Small intestine (tissue), 7 donors: ENCODE results near the gene WLS. TPM values are rescaled to one million over a fixed set of nuclear protein-coding genes. Genes with fewer than 3 reads are reported as not detected.
A peak's percentile ranks its signal among the peaks of the same experiment; 100 is the strongest.

ENCODE experiments used
- DNase-seq, 2 donors: peaks; one replicate each; pipeline versions ENCODE4 v3.0.0 to v3.0.0-alpha.2; 2013
- FAIRE-seq: peaks from 2 replicates; lab custom pipeline; 2012; peaks lifted over from hg19 to GRCh38; lab: Jason Lieb, UNC
- H3K27ac ChIP-seq, 3 donors: one replicate each; pipeline ENCODE4 v1.5.1; 2013; ENCODE audit warnings: low read length in 2 of 3, mild to moderate bottlenecking in 2 of 3, control low read depth in 1 of 3, inconsistent platforms in 1 of 3, low read depth in 1 of 3, moderate library complexity in 1 of 3
- H3K27me3 ChIP-seq, 3 donors: one replicate each; pipeline ENCODE4 v1.6.1; 2013; ENCODE audit warnings: low read length in 3 of 3, inconsistent platforms in 1 of 3; ENCODE audit not compliant: control insufficient read depth in 3 of 3, insufficient read depth in 3 of 3
- H3K36me3 ChIP-seq, 3 donors: one replicate each; pipeline ENCODE4 v1.6.1; 2013; ENCODE audit warnings: low read length in 3 of 3, inconsistent platforms in 1 of 3, low read depth in 1 of 3, mild to moderate bottlenecking in 1 of 3, moderate library complexity in 1 of 3; ENCODE audit not compliant: control insufficient read depth in 3 of 3, insufficient read depth in 2 of 3
- H3K4me1 ChIP-seq, 3 donors: one replicate each; pipeline ENCODE4 v1.6.1; 2013; ENCODE audit warnings: low read length in 2 of 3, inconsistent platforms in 1 of 3, low read depth in 1 of 3, mild to moderate bottlenecking in 1 of 3, moderate library complexity in 1 of 3; ENCODE audit not compliant: control insufficient read depth in 3 of 3, insufficient read depth in 2 of 3
- H3K4me3 ChIP-seq, 3 donors: one replicate each; pipeline ENCODE4 v1.5.1; 2013; ENCODE audit warnings: low read length in 3 of 3, control low read depth in 1 of 3, inconsistent platforms in 1 of 3, low read depth in 1 of 3, mild to moderate bottlenecking in 1 of 3, moderate library complexity in 1 of 3
- H3K9me3 ChIP-seq, 2 donors: one replicate each; pipeline ENCODE4 v1.6.1; 2013; ENCODE audit warnings: low read depth in 1 of 2, low read length in 1 of 2; ENCODE audit not compliant: control insufficient read depth in 2 of 2, insufficient read depth in 1 of 2
- WGBS, 3 donors: extraction: QIAGEN DNeasy Blood & Tissue Kit; methylation state at CpG; one replicate each; pipeline ENCODE4 v1.1.7; 2013; 5-methylcytosine and 5-hydroxymethylcytosine counted together
- polyA plus RNA-seq, 4 donors: library from polyadenylated mRNA; stranded (reverse) in 3 of 4; unstranded in 1 of 4; fragments of 200-250 nt in 3 of 4; fragments of 120-200 nt in 1 of 4; gene quantifications; one replicate each; pipeline versions ENCODE4 v1.2.1 to v1.2.3, GENCODE V29; 2013
- donor health status: healthy with polysubstance abuse.
- donor health status: control.
- donor health status: control.
- donor health status: Bipolar disorder and iron deficiency.
- donor health status: healthy.

The WLS gene
- polyA plus RNA-seq, 4 donors = 2.2 to 58.0 (median 22.5) TPM

- H3K4me1 ChIP-seq = peaks cover 0 to 23% (median 5%) of the 10 kb centered on the region in 3 donors
- H3K9me3 ChIP-seq = no peaks in the 10 kb centered on the region
- 64 to 89% (median 76%) methylated on average over 7 of the region's 7 CpGs for WGBS, 3 donors
- no peak overlapping the region for H3K27ac ChIP-seq
- no peaks in the 10 kb centered on the region for H3K27me3 ChIP-seq
- H3K36me3 ChIP-seq = no peaks in the 10 kb centered on the region
- no peak for FAIRE-seq
- DNase-seq = no peak
- no peak overlapping the region for H3K4me3 ChIP-seq
These were observed 30.6 kb downstream of the WLS start for GRCh38 chr1:68201546-68202238.

- H3K27ac ChIP-seq = no peak overlapping the region
- FAIRE-seq (no peak), DNase-seq (peak; percentile 41 to 54)
- no peak overlapping the region for H3K4me3 ChIP-seq
- no peaks in the 10 kb centered on the region for H3K36me3 ChIP-seq
- no peaks in the 10 kb centered on the region for H3K27me3 ChIP-seq
- WGBS, 3 donors = 35 to 63% (median 52%) methylated on average over 2 of the region's 2 CpGs
- H3K4me1 ChIP-seq = peaks cover 0 to 25% (median 5%) of the 10 kb centered on the region in 3 donors
- no peaks in the 10 kb centered on the region for H3K9me3 ChIP-seq
These were observed 32.7 kb downstream of the WLS start for GRCh38 chr1:68199603-68200002.

- Histone ChIP-seq H3K36me3 (no peaks in the 10 kb centered on the region), H3K27ac (no peak overlapping the region), H3K27me3 (no peaks in the 10 kb centered on the region), H3K4me3 (no peak overlapping the region), H3K4me1 (peaks cover 0 to 25% (median 5%) of the 10 kb centered on the region in 3 donors), H3K9me3 (no peaks in the 10 kb centered on the region)
- WGBS, 3 donors = 62 to 77% (median 66%) methylated on average over 2 of the region's 2 CpGs
- DNase-seq (no peak), FAIRE-seq (no peak)
These were observed 33.6 kb downstream of the WLS start for GRCh38 chr1:68198752-68199151.

- H3K4me1 ChIP-seq = peaks cover 0 to 25% (median 5%) of the 10 kb centered on the region in 3 donors
- no peaks in the 10 kb centered on the region for H3K27me3 ChIP-seq
- peak overlapping the region in 1 of 3 donors; percentile 65 for H3K27ac ChIP-seq
- no peak overlapping the region for H3K4me3 ChIP-seq
- 13 to 61% (median 29%) methylated on average over 1 of the region's 1 CpG for WGBS, 3 donors
- DNase-seq (peak; percentile 66 to 67), FAIRE-seq (no peak)
- no peaks in the 10 kb centered on the region for H3K9me3 ChIP-seq
- no peaks in the 10 kb centered on the region for H3K36me3 ChIP-seq
These were observed 34.4 kb downstream of the WLS start for GRCh38 chr1:68197891-68198290.

DNA sequence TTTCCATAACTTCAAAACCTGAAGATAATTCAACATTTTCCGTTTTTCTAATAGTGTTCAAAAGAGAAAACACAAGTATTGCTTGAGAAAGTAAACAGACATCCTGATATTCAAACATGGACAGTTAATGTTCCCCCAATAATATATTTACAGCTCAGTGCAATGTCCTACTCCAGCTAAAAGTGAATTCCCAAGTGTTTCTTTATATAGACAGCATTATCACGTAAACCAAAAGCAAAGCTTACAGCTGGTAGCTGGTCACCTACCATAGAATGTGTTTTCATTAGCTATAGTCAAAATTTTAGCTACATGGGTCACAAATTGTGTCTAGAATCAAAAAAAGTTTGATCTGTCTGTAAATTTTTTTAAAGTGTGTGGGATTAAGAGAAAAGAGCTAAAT is 34.9 kb downstream of the WLS start:
- no peak for DNase-seq
- Histone ChIP-seq H3K27me3 (no peaks in the 10 kb centered on the region), H3K36me3 (peaks cover 0 to 2% (median 0%) of the 10 kb centered on the region in 3 donors), H3K9me3 (no peaks in the 10 kb centered on the region), H3K4me1 (peaks cover 0 to 25% (median 2%) of the 10 kb centered on the region in 3 donors), H3K27ac (peak overlapping the region in 1 of 3 donors; percentile 65), H3K4me3 (no peak overlapping the region)
- WGBS, 3 donors = 19 to 39% (median 26%) methylated on average over 2 of the region's 2 CpGs
- FAIRE-seq = no peak

DNA sequence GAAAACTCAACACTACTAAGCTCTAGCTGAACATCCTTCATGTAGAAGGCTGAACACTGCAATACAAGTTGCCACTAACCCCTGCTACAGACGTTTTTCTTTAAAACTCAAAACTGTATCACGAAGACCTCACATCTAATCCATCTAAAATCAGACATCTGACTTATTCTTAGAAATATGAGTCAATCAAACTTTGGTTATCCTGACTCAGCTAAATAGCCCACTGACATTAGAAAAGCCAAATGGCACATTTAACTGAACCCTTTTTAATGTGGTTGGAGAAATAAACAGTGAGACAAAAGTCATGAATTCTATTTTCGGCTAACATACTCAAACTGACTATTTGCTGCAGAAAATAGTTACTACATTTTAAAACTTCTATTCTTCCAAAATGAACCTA is 35.6 kb downstream of the WLS start:
- FAIRE-seq = no peak
- H3K4me1 ChIP-seq = peaks cover 0 to 25% (median 2%) of the 10 kb centered on the region in 3 donors
- no peak for DNase-seq
- 30 to 48% (median 44%) methylated on average over 3 of the region's 3 CpGs for WGBS, 3 donors
- no peaks in the 10 kb centered on the region for H3K27me3 ChIP-seq
- H3K4me3 ChIP-seq = no peak overlapping the region
- H3K27ac ChIP-seq = peak overlapping the region in 1 of 3 donors; percentile 65
- H3K9me3 ChIP-seq = no peaks in the 10 kb centered on the region
- H3K36me3 ChIP-seq = peaks cover 0 to 5% (median 0%) of the 10 kb centered on the region in 3 donors

DNA sequence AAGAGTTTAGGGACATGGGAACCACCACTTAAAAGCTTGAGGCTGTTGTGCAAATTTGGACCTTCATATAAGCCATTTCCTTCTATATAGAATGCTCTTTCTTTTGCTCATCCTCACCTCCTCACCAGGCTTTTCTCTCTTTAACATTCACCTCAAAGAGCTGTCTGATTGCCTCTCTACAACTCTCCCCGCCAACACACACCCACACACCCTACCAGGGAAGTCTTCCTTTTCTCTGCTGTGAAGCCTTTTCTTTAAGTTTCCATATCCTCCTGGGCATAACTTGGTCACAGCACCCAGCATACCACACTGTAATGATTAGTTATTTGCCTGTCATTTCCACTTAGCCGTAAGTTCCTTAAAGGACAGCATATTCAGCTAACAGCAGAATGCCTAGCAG is 40.6 kb downstream of the WLS start:
- H3K27me3 ChIP-seq = no peaks in the 10 kb centered on the region
- H3K36me3 ChIP-seq = peaks cover 0 to 12% (median 0%) of the 10 kb centered on the region in 3 donors
- FAIRE-seq (no peak), DNase-seq (no peak)
- peaks cover 0 to 6% of the 10 kb centered on the region in 2 donors for H3K9me3 ChIP-seq
- 81 to 92% (median 89%) methylated on average over 2 of the region's 2 CpGs for WGBS, 3 donors
- no peak overlapping the region for H3K4me3 ChIP-seq
- no peak overlapping the region for H3K27ac ChIP-seq
- peaks cover 0 to 2% (median 0%) of the 10 kb centered on the region in 3 donors for H3K4me1 ChIP-seq

GRCh38 chr1:68188644-68189340 is 43.5 kb downstream of the WLS start:
- Histone ChIP-seq H3K4me3 (no peak overlapping the region), H3K27me3 (no peaks in the 10 kb centered on the region), H3K27ac (peak overlapping the region in 1 of 3 donors; percentile 59), H3K9me3 (peaks cover 0 to 6% of the 10 kb centered on the region in 2 donors), H3K4me1 (no peaks in the 10 kb centered on the region), H3K36me3 (peaks cover 0 to 12% (median 0%) of the 10 kb centered on the region in 3 donors)
- DNase-seq = no peak
- no peak for FAIRE-seq
- WGBS, 3 donors = 58 to 87% (median 78%) methylated on average over 4 of the region's 4 CpGs
